ENCODE measurements around the gene RDH8.

The RDH8 gene

GRCh38 chr19:10013316-10013715 is at the start of gene RDH8:
Gene RDH8, plus strand, starts transcription at chr19:10013483. Its CDS starts 15 bp downstream, at chr19:10013498.
- DNase-seq: no peak

- DNase-seq: no peak
Measured at GRCh38 chr19:9966024-9966423, 47.3 kb upstream of the RDH8 start.

GRCh38 chr19:9966448-9966847 is 46.8 kb upstream of the RDH8 start:
- no peak for DNase-seq

GRCh38 chr19:9967326-9967725 is 46.0 kb upstream of the RDH8 start:
- DNase-seq: no peak

- DNase-seq: no peak
Measured at GRCh38 chr19:9968820-9969687, 44.2 kb upstream of the RDH8 start.

GRCh38 chr19:9969688-9969975 is 43.7 kb upstream of the RDH8 start:
- DNase-seq: no peak

GRCh38 chr19:9970481-9970880 is 42.8 kb upstream of the RDH8 start:
- DNase-seq: no peak

GRCh38 chr19:9971166-9971897 is 42.0 kb upstream of the RDH8 start:
- DNase-seq: no peak

GRCh38 chr19:9972103-9972502 is 41.2 kb upstream of the RDH8 start:
- no peak for DNase-seq

GRCh38 chr19:9981406-9982260 is 31.6 kb upstream of the RDH8 start:
- no peak for DNase-seq

- DNase-seq: peak; percentile 88
Measured at GRCh38 chr19:9986787-9987281, 26.4 kb upstream of the RDH8 start.

- no peak for DNase-seq
Measured at GRCh38 chr19:9989504-9989903, 23.8 kb upstream of the RDH8 start.

GRCh38 chr19:9991425-9992191 is 21.7 kb upstream of the RDH8 start:
- no peak for DNase-seq

- no peak for DNase-seq
Measured at GRCh38 chr19:9995084-9995483, 18.2 kb upstream of the RDH8 start.

- DNase-seq: no peak
Measured at GRCh38 chr19:9995999-9996398, 17.3 kb upstream of the RDH8 start.

GRCh38 chr19:9996541-9996940 is 16.7 kb upstream of the RDH8 start:
- no peak for DNase-seq

- peak; percentile 84 for DNase-seq
Measured at GRCh38 chr19:10000171-10000826, 13.0 kb upstream of the RDH8 start.

GRCh38 chr19:10001899-10002298 is 11.4 kb upstream of the RDH8 start:
- DNase-seq: no peak

- DNase-seq: no peak
Measured at GRCh38 chr19:10003271-10003670, 10.0 kb upstream of the RDH8 start.

- DNase-seq: no peak
Measured at GRCh38 chr19:10004617-10005016, 8.7 kb upstream of the RDH8 start.

GRCh38 chr19:10005632-10006334 is 7.5 kb upstream of the RDH8 start:
- DNase-seq: no peak

Data from femur (tissue), 1 donor.